Measurements from ENCODE around the gene VSIG10L. TPM values are rescaled to one million over a fixed set of nuclear protein-coding genes. Genes with fewer than 3 reads are reported as not detected.

VSIG10L gene
- total RNA-seq, 1 experiment from 2014 or later = 3.3 TPM

DNA sequence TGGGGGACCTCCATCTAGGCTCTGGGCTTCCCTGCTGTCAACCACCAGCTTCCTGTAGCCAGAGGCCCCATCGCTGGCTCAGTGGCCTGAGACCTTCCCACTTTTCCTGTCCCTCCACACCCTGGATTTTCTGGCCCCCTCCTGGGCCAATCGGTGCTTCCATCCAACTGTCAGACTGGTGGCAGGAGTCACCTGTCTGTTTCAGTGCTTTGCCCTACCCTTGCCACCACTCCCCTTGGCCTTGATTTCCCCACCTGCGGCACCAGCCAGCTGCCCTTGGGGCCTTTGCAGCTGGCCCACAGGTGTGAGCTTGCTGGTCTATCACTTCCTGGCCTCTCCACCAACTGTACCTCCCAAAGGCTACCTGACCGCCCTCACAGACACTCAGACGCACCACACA is 12.5 kb downstream of the VSIG10L start:
- CTCF ChIA-PET = no interaction called here
- BruUV-seq (replicated peaks) = no TSS peak
- intact Hi-C loops (cut with micrococcal nuclease; ENCODE audit: unreplicated experiment) (no loop called here), in situ Hi-C loops (cut with HindIII; ENCODE audit: low pct_unique_long_range_greater_than_20kb, low sequenced_read_pairs) (no loop called here)
- ATAC-seq (no peak), DNase-seq (ENCODE audit: low read depth, low spot score) (no peak)
- no peaks in the 10 kb centered on the region for H3K27me3 ChIP-seq (ENCODE audit: control insufficient read depth, insufficient read depth, low read length)
- TF ChIP-seq TCF7L2 (IDR thresholded peaks at IDR 0.05; ENCODE audit: low read depth, low read length) = no peak
- TF ChIP-seq, protein P1, sequence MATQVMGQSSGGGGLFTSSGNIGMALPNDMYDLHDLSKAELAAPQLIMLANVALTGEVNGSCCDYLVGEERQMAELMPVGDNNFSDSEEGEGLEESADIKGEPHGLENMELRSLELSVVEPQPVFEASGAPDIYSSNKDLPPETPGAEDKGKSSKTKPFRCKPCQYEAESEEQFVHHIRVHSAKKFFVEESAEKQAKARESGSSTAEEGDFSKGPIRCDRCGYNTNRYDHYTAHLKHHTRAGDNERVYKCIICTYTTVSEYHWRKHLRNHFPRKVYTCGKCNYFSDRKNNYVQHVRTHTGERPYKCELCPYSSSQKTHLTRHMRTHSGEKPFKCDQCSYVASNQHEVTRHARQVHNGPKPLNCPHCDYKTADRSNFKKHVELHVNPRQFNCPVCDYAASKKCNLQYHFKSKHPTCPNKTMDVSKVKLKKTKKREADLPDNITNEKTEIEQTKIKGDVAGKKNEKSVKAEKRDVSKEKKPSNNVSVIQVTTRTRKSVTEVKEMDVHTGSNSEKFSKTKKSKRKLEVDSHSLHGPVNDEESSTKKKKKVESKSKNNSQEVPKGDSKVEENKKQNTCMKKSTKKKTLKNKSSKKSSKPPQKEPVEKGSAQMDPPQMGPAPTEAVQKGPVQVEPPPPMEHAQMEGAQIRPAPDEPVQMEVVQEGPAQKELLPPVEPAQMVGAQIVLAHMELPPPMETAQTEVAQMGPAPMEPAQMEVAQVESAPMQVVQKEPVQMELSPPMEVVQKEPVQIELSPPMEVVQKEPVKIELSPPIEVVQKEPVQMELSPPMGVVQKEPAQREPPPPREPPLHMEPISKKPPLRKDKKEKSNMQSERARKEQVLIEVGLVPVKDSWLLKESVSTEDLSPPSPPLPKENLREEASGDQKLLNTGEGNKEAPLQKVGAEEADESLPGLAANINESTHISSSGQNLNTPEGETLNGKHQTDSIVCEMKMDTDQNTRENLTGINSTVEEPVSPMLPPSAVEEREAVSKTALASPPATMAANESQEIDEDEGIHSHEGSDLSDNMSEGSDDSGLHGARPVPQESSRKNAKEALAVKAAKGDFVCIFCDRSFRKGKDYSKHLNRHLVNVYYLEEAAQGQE (IDR thresholded peaks at IDR 0.05; ENCODE audit: insufficient read depth in 1 of 2, low read depth in 2 of 2, low read length in 1 of 2) = no peak
- H3K9me3 ChIP-seq (ENCODE audit: control insufficient read depth, insufficient read depth, low read depth, low read length) = no peaks in the 10 kb centered on the region
- POLR2A ChIA-PET = no interaction called here
- no peak overlapping the region for H3K4me3 ChIP-seq (ENCODE audit: low read depth in 2 of 2, low read length in 2 of 2)
- H3K4me1 ChIP-seq (ENCODE audit: control insufficient read depth, insufficient read depth, low read length) = no peaks in the 10 kb centered on the region
- H3K36me3 ChIP-seq (ENCODE audit: control insufficient read depth, insufficient read depth, low read length) = no peaks in the 10 kb centered on the region
- H3K27ac ChIP-seq (ENCODE audit: low read length) = no peak overlapping the region

DNA sequence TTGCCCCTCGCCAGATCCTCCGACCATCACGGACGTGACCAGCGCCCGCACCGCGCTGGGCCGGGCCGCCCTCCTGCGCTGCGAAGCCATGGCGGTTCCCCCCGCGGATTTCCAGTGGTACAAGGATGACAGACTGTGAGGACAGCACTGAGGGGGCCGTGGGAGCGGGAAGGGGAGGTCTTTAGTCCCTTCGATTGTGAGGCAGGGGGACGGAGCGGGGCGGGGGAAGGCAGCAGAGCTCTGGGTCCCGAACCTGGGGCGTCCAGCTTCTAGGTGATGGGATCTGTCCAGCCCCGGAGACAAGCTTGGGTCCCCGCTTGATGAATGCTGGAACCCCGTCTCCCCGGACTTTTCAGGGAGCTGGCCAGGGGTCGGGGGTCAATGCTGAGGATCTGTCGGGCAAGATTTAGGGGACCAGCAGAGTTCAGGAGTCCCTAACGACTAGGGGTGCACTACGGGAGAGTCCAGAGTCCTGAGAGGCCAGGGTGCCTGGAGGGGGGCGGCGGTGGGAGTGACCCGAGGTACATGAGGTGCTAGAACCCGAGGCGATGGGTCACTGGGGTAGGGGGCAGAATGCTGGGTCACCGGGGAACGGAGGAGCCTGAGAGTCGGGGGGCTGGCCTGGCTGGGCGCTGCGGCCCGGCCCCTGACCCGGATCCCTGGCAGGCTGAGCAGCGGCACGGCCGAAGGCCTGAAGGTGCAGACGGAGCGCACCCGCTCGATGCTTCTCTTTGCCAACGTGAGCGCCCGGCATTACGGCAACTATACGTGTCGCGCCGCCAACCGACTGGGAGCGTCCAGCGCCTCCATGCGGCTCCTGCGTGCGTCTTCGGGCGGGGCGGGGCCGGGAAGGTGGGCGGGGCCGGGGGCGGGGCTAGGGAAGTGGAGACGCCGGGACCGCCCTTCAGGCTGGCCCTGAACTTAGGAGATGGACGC is 14.6 kb downstream of the VSIG10L start:
- ATAC-seq (peak; percentile 80), DNase-seq (ENCODE audit: low read depth, low spot score) (no peak)
- CTCF ChIA-PET = no interaction called here
- Histone ChIP-seq H3K27me3 (ENCODE audit: control insufficient read depth, insufficient read depth, low read length) (no peaks in the 10 kb centered on the region), H3K27ac (ENCODE audit: low read length) (no peak overlapping the region), H3K4me1 (ENCODE audit: control insufficient read depth, insufficient read depth, low read length) (no peaks in the 10 kb centered on the region), H3K9me3 (ENCODE audit: control insufficient read depth, insufficient read depth, low read depth, low read length) (no peaks in the 10 kb centered on the region), H3K4me3 (ENCODE audit: low read depth in 2 of 2, low read length in 2 of 2) (peak overlapping the region in 1 of 2 experiments; percentile 24; a peak in 2 of 4 replicates), H3K36me3 (ENCODE audit: control insufficient read depth, insufficient read depth, low read length) (no peaks in the 10 kb centered on the region)
- TF ChIP-seq, protein P2, sequence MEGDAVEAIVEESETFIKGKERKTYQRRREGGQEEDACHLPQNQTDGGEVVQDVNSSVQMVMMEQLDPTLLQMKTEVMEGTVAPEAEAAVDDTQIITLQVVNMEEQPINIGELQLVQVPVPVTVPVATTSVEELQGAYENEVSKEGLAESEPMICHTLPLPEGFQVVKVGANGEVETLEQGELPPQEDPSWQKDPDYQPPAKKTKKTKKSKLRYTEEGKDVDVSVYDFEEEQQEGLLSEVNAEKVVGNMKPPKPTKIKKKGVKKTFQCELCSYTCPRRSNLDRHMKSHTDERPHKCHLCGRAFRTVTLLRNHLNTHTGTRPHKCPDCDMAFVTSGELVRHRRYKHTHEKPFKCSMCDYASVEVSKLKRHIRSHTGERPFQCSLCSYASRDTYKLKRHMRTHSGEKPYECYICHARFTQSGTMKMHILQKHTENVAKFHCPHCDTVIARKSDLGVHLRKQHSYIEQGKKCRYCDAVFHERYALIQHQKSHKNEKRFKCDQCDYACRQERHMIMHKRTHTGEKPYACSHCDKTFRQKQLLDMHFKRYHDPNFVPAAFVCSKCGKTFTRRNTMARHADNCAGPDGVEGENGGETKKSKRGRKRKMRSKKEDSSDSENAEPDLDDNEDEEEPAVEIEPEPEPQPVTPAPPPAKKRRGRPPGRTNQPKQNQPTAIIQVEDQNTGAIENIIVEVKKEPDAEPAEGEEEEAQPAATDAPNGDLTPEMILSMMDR (IDR thresholded peaks at IDR 0.05) = no peak; the same call in 1 of the 2 replicates
- TF ChIP-seq POLR2AphosphoS5 (IDR thresholded peaks at IDR 0.05; ENCODE audit: low read depth, low read length) (no peak), SIN3A (IDR thresholded peaks at IDR 0.05; ENCODE audit: borderline replicate concordance, insufficient read depth, low read depth, low read length) (no peak)
- TF ChIP-seq, protein P1 (IDR thresholded peaks at IDR 0.05; ENCODE audit: insufficient read depth in 1 of 2, low read depth in 2 of 2, low read length in 1 of 2) = no peak
- in situ Hi-C loops (cut with HindIII; ENCODE audit: low pct_unique_long_range_greater_than_20kb, low sequenced_read_pairs) (no loop called here), intact Hi-C loops (cut with micrococcal nuclease; ENCODE audit: unreplicated experiment) (no loop called here)
- no TSS peak for BruUV-seq (replicated peaks)
- POLR2A ChIA-PET = no interaction called here

Measured in Panc1 (cell line).